ENCODE results near the gene EDA.

The EDA gene

GRCh38 chrX:70026851-70027200, 410.9 kb downstream of the EDA start:
- DNase-seq (ENCODE audit: low read depth) = no peak

GRCh38 chrX:70029863-70030262, 413.9 kb downstream of the EDA start:
- no peak for DNase-seq (ENCODE audit: low read depth)

GRCh38 chrX:70030301-70030767, 414.4 kb downstream of the EDA start:
- DNase-seq (ENCODE audit: low read depth) = no peak

- no peak for DNase-seq (ENCODE audit: low read depth)
Observed at GRCh38 chrX:70032792-70033191, 416.9 kb downstream of the EDA start.

- no peak for DNase-seq (ENCODE audit: low read depth)
Observed at GRCh38 chrX:70033348-70034051, 417.6 kb downstream of the EDA start.

GRCh38 chrX:70034646-70035045, 418.7 kb downstream of the EDA start:
- DNase-seq (ENCODE audit: low read depth) = no peak

GRCh38 chrX:70038515-70038914, 422.6 kb downstream of the EDA start:
- no peak for DNase-seq (ENCODE audit: low read depth)

GRCh38 chrX:70038951-70039350, 423.0 kb downstream of the EDA start:
- no peak for DNase-seq (ENCODE audit: low read depth)

GRCh38 chrX:70039758-70040157, 423.8 kb downstream of the EDA start:
- no peak for DNase-seq (ENCODE audit: low read depth)

- DNase-seq (ENCODE audit: low read depth) = no peak
Observed at GRCh38 chrX:70041993-70042392, 426.1 kb downstream of the EDA start.

GRCh38 chrX:70042399-70043371, 426.8 kb downstream of the EDA start:
- no peak for DNase-seq (ENCODE audit: low read depth)

- DNase-seq (ENCODE audit: low read depth) = no peak
Observed at GRCh38 chrX:70043685-70044084, 427.8 kb downstream of the EDA start.

GRCh38 chrX:70044541-70045245, 428.8 kb downstream of the EDA start:
- no peak for DNase-seq (ENCODE audit: low read depth)

- no peak for DNase-seq (ENCODE audit: low read depth)
Observed at GRCh38 chrX:70046978-70047377, 431.1 kb downstream of the EDA start.

- no peak for DNase-seq (ENCODE audit: low read depth)
Observed at GRCh38 chrX:70049406-70049805, 433.5 kb downstream of the EDA start.

GRCh38 chrX:70049925-70050324, 434.0 kb downstream of the EDA start, which contains the start of gene AWAT2:
TSS of gene AWAT2 (minus strand) at chrX:70049938. CDS start at chrX:70049932, 6 bp downstream.
- no peak for DNase-seq (ENCODE audit: low read depth)

GRCh38 chrX:70052895-70053615, 437.1 kb downstream of the EDA start:
- DNase-seq (ENCODE audit: low read depth) = no peak

GRCh38 chrX:70054391-70054790, 438.5 kb downstream of the EDA start:
- no peak for DNase-seq (ENCODE audit: low read depth)

- no peak for DNase-seq (ENCODE audit: low read depth)
Observed at GRCh38 chrX:70062076-70062475, 446.2 kb downstream of the EDA start, which contains the start of gene OTUD6A. TSS of gene OTUD6A (plus strand) at chrX:70062457. CDS start at chrX:70062525, 68 bp downstream.

- no peak for DNase-seq (ENCODE audit: low read depth)
Observed at GRCh38 chrX:70062961-70063550, 447.1 kb downstream of the EDA start.

- no peak for DNase-seq (ENCODE audit: low read depth)
Observed at GRCh38 chrX:70066646-70067045, 450.7 kb downstream of the EDA start.
